Osteocyte (in vitro differentiated cells): Measurements from ENCODE around the gene COX8C. TPM values are rescaled to one million over a fixed set of nuclear protein-coding genes. Genes with fewer than 3 reads are reported as not detected.

Experiments used
- DNase-seq: peaks from one replicate; pipeline ENCODE4 v3.0.0; 2021; ENCODE audit warnings: mixed read lengths; ENCODE audit not compliant: unreplicated experiment; ENCODE audit errors: extremely low spot score
- H3K27ac Mint-ChIP-seq: one replicate; pipeline ENCODE4 v1.8.0; 2021; ENCODE audit warnings: mild to moderate bottlenecking, mixed read lengths; ENCODE audit not compliant: unreplicated experiment
- H3K27me3 Mint-ChIP-seq: one replicate; pipeline ENCODE4 v1.8.0; 2021; ENCODE audit warnings: mixed read lengths; ENCODE audit not compliant: unreplicated experiment
- H3K36me3 Mint-ChIP-seq: one replicate; pipeline ENCODE4 v1.8.0; 2021; ENCODE audit warnings: mixed read lengths; ENCODE audit not compliant: unreplicated experiment
- H3K4me1 Mint-ChIP-seq: one replicate; pipeline ENCODE4 v1.8.0; 2021; ENCODE audit warnings: mixed read lengths; ENCODE audit not compliant: unreplicated experiment
- H3K4me3 Mint-ChIP-seq: one replicate; pipeline ENCODE4 v1.8.0; 2021; ENCODE audit warnings: mild to moderate bottlenecking, moderate library complexity, mixed read lengths; ENCODE audit not compliant: unreplicated experiment
- H3K9me3 Mint-ChIP-seq: one replicate; pipeline ENCODE4 v1.8.0; 2021; ENCODE audit warnings: mixed read lengths; ENCODE audit not compliant: unreplicated experiment
- CTCF ChIP-seq: fragments of 200-600 bp; sonication (generic); IDR thresholded peaks from 2 replicates; pipeline ENCODE4 v1.5.0; 2021; ENCODE audit warnings: antibody characterized with exemption, mild to moderate bottlenecking, moderate library complexity
- long read RNA-seq: library from polyadenylated mRNA; unstranded; transcript quantifications from one replicate; pipeline ENCODE4 v2.0.0, GENCODE V29; 2021
- total RNA-seq: library from RNA; stranded (reverse); gene quantifications from 2 replicates; pipeline ENCODE4 v1.2.1, GENCODE V29; 2021

The COX8C gene
- not detected in 2 replicates for total RNA-seq
- long read RNA-seq: 0 reads

DNA sequence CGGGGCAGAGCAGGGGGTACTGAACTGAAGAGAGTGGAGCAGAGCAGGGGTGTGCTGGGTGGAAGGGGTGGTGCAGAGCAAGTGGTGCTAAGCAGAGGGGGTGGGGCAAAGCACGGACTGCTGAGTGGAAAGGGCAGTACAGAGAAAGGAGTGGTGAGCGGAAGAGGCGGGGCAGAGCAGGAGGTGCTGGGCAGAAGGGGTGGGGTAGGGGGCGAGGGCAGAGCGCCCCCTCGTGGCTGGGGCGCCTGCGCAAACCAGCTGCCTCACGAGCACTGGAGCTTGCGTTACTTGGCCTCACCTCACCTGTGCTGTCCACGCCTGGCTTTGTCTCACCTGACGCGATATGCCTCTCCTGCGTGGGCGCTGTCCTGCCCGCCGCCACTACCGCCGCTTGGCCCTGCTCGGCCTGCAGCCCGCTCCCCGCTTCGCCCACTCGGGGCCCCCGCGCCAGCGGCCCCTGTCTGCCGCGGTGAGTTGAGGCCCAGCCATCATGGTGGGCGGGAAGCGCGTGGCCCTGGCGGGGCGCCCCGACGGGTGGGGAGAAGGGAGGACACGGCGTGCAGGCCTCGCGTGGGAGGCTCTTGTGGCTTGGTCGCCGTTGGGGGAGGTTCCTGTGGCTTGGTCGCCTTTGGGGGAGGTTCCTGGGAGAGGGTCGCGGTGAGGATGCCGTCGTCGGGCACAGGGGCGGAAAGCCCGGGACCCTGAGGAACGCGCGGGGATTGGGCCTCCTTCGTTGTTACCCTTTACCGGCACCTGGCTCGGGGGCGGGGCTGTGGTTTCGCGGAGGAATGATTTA is at the start of gene COX8C:
COX8C (plus strand) TSS at position 257 of the 796 bp plus-strand sequence; CDS start at position 344, 87 bp downstream.
- H3K27me3 Mint-ChIP-seq: peaks cover 14% of the 10 kb centered on the region
- no peaks in the 10 kb centered on the region for H3K9me3 Mint-ChIP-seq
- TF ChIP-seq CTCF: no peak
- H3K4me3 Mint-ChIP-seq: no peak within 1 kb of the TSS
- H3K27ac Mint-ChIP-seq: no peak within 1 kb of the TSS
- no peaks in the 10 kb centered on the region for H3K36me3 Mint-ChIP-seq
- DNase-seq: no peak
- H3K4me1 Mint-ChIP-seq: no peaks in the 10 kb centered on the region

DNA sequence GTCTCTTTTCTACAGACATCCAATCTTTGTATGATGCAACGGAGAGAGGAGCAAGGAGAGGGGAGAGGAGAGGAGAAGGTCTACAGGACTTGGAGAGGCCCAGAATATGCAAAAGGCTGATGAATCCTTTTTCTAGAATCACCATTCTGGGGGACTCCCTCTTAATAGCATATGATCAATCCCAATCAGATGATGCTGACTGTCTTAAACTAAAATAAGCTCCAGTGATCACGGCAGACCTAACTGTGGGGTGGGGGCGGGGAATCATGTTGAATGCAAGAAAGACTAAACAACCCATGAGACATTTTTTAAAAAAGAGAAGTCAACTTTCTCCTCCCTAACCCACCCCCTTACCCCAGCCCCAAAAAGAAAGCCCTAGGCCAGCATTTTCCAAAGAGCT is 47.6 kb upstream of the COX8C start:
- no peak overlapping the region for H3K4me3 Mint-ChIP-seq
- H3K4me1 Mint-ChIP-seq: peaks cover 12% of the 10 kb centered on the region
- H3K36me3 Mint-ChIP-seq: no peaks in the 10 kb centered on the region
- no peak for DNase-seq
- H3K27ac Mint-ChIP-seq: no peak overlapping the region
- no peaks in the 10 kb centered on the region for H3K9me3 Mint-ChIP-seq
- TF ChIP-seq CTCF: no peak
- no peaks in the 10 kb centered on the region for H3K27me3 Mint-ChIP-seq

- H3K4me1 Mint-ChIP-seq: peaks cover 15% of the 10 kb centered on the region
- H3K9me3 Mint-ChIP-seq: no peaks in the 10 kb centered on the region
- TF ChIP-seq CTCF: no peak
- H3K36me3 Mint-ChIP-seq: no peaks in the 10 kb centered on the region
- no peak overlapping the region for H3K4me3 Mint-ChIP-seq
- no peak for DNase-seq
- H3K27me3 Mint-ChIP-seq: no peaks in the 10 kb centered on the region
- no peak overlapping the region for H3K27ac Mint-ChIP-seq
Observed at GRCh38 chr14:93299866-93300265, 47.1 kb upstream of the COX8C start.

DNA sequence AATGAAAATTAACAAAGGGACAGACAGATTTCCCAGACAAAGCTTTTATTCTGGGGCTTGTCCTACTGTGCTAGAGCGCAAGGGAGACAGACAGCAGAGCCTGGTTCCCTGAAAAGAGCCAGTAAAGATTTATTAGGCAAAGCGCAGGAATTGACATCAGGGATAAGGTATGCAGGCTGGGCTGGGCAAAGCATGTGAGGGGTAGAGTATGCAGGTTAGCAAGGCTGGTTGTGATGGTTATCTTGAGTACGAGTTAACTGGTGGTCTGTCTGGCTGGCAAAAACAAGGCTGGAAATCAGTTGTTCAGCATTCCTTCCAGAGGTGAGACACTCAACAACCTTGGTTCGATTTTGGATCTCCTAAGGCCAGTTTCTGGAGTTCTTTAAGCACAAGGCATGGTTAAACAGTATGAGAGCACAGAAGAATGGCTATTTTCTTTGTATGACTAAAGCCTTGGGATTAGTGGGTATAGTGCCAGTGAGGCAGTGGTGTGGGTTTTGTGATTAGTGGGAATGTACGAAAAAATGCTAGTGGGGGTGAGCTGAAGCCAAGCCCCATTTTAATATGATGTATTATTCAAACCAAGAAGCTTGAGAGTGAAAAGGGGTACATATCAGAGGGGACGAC is 45.0 kb upstream of the COX8C start:
- Mint-ChIP-seq H3K27me3 (no peaks in the 10 kb centered on the region), H3K4me1 (peaks cover 22% of the 10 kb centered on the region), H3K27ac (no peak overlapping the region), H3K4me3 (no peak overlapping the region), H3K36me3 (no peaks in the 10 kb centered on the region), H3K9me3 (no peaks in the 10 kb centered on the region)
- TF ChIP-seq CTCF: no peak
- DNase-seq: no peak
